ENCODE results near the gene PLA2G1B.

The PLA2G1B gene

DNA sequence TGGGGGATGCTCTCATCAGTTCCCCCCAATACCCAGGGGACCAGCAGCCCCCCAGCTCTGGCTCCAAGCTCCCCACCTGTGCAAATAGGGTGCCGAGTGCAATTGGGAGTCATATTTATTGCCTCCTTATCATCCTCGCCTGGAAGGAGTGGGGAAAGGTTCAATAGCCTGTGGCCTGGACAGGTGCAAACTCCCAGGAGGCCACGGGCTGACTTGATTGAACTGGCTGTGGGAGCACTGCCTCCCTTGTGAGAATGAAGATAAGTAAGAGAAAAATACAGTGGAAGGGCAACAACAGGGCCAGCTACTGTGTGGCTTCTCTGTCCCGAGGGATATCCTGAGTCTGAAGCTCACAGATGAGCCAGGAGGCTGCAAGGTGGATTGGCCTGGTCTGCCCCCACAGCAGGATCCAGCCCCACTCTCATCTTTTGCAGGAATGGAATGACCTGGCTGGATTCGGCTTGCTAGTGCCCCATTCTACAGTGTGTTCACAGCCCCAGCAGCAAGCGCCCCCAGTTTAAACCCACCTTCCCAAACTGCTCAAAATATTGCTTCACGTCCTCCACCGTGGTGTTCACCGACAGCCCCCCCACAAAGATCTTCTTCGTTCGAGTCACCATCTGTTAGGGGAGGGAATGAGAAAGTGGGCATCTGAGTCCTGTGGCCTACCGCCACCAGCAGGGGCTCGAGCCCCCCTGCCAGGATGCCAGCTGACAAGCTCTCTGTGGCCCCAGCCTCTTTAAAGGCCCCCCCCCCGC lies 35.1 kb upstream of the PLA2G1B start:
- DNase-seq (ENCODE audit: low read depth in 1 of 2, low spot score in 1 of 2): no peak
- TF ChIP-seq, protein P1, sequence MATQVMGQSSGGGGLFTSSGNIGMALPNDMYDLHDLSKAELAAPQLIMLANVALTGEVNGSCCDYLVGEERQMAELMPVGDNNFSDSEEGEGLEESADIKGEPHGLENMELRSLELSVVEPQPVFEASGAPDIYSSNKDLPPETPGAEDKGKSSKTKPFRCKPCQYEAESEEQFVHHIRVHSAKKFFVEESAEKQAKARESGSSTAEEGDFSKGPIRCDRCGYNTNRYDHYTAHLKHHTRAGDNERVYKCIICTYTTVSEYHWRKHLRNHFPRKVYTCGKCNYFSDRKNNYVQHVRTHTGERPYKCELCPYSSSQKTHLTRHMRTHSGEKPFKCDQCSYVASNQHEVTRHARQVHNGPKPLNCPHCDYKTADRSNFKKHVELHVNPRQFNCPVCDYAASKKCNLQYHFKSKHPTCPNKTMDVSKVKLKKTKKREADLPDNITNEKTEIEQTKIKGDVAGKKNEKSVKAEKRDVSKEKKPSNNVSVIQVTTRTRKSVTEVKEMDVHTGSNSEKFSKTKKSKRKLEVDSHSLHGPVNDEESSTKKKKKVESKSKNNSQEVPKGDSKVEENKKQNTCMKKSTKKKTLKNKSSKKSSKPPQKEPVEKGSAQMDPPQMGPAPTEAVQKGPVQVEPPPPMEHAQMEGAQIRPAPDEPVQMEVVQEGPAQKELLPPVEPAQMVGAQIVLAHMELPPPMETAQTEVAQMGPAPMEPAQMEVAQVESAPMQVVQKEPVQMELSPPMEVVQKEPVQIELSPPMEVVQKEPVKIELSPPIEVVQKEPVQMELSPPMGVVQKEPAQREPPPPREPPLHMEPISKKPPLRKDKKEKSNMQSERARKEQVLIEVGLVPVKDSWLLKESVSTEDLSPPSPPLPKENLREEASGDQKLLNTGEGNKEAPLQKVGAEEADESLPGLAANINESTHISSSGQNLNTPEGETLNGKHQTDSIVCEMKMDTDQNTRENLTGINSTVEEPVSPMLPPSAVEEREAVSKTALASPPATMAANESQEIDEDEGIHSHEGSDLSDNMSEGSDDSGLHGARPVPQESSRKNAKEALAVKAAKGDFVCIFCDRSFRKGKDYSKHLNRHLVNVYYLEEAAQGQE (IDR thresholded peaks at IDR 0.05; ENCODE audit: insufficient replicate concordance, low read depth): no peak
- TF ChIP-seq GABPA (IDR thresholded peaks at IDR 0.05; ENCODE audit: low read depth): no peak
- TF ChIP-seq POLR2AphosphoS5 (IDR thresholded peaks at IDR 0.05; ENCODE audit: low read depth): no peak
- TF ChIP-seq SPI1 (IDR thresholded peaks at IDR 0.05; ENCODE audit: borderline replicate concordance, low read depth): no peak
- TF ChIP-seq, protein P2, sequence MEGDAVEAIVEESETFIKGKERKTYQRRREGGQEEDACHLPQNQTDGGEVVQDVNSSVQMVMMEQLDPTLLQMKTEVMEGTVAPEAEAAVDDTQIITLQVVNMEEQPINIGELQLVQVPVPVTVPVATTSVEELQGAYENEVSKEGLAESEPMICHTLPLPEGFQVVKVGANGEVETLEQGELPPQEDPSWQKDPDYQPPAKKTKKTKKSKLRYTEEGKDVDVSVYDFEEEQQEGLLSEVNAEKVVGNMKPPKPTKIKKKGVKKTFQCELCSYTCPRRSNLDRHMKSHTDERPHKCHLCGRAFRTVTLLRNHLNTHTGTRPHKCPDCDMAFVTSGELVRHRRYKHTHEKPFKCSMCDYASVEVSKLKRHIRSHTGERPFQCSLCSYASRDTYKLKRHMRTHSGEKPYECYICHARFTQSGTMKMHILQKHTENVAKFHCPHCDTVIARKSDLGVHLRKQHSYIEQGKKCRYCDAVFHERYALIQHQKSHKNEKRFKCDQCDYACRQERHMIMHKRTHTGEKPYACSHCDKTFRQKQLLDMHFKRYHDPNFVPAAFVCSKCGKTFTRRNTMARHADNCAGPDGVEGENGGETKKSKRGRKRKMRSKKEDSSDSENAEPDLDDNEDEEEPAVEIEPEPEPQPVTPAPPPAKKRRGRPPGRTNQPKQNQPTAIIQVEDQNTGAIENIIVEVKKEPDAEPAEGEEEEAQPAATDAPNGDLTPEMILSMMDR (IDR thresholded peaks at IDR 0.05; ENCODE audit: insufficient read depth, low read length): no peak
- Histone ChIP-seq H3K27me3 (ENCODE audit: insufficient read depth, poor library complexity, severe bottlenecking) (peaks cover 39% of the 10 kb centered on the region), H3K4me3 (replicated peaks; ENCODE audit: insufficient read depth, low read length) (no peak overlapping the region), H3K27ac (replicated peaks) (no peak overlapping the region)

DNA sequence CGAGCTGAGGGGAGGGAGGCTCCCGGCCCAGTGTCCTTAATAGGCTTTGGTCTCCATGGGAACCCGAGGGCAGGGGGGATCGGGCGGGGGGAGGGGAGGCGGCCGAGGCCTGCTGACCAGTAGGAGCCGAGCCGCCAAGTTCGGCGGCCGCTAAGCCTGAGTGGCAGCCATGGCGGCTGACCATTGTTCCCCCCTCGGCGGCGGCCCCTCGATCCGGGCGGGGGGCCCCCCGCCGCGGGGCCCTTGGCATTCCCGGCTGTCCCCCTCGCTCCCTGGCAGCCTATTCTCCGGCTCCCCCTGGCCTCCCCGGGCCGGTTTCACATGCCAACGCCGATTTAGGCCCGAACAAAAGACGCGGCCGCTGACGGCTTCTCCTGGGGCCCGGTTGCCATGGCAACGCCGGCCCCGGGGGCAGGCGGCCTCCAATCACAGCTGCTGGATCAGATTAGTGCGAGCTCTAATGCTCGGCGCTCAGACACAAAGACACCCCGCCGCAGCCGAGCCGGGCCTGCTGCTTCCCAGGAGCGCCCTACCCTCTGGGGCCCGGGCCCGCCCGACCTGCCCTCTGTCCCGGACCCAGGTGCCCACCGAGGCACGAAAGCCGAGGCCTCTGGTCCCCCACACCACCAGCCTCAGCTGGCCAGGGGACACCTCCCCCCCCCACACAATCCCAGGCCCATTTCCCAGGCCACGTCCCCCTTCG lies 34.1 kb upstream of the PLA2G1B start:
- H3K27ac ChIP-seq (replicated peaks): no peak overlapping the region
- H3K27me3 ChIP-seq (ENCODE audit: insufficient read depth, poor library complexity, severe bottlenecking): peaks cover 38% of the 10 kb centered on the region
- DNase-seq (ENCODE audit: low read depth in 1 of 2, low spot score in 1 of 2): no peak
- no peak overlapping the region for H3K4me3 ChIP-seq (replicated peaks; ENCODE audit: insufficient read depth, low read length)
- TF ChIP-seq, protein P2 (IDR thresholded peaks at IDR 0.05; ENCODE audit: insufficient read depth, low read length): no peak
- no peak for TF ChIP-seq SPI1 (IDR thresholded peaks at IDR 0.05; ENCODE audit: borderline replicate concordance, low read depth)
- TF ChIP-seq, protein P1 (IDR thresholded peaks at IDR 0.05; ENCODE audit: insufficient replicate concordance, low read depth): no peak
- no peak for TF ChIP-seq POLR2AphosphoS5 (IDR thresholded peaks at IDR 0.05; ENCODE audit: low read depth)
- TF ChIP-seq GABPA (IDR thresholded peaks at IDR 0.05; ENCODE audit: low read depth): no peak

DNA sequence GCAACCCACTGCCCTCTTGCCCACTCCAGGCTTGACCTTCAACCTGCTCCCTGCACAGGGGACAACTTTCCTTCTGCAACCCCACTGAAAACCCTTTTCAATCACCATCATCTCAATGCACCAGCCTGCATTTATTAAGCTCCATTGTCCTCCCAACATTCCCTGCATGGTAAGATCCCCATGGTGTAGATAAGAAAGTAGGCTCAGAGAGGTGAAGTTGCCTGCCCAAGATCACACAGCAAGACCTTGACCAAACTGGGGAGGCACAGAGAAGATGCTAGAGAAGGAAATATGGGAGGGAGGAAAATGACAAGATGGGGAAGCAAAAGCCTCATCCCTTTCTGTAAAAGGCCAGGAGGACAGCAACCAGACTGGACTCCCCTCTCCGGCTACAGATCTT lies 31.5 kb upstream of the PLA2G1B start:
- no peak overlapping the region for H3K27ac ChIP-seq (replicated peaks)
- TF ChIP-seq, protein P1 (IDR thresholded peaks at IDR 0.05; ENCODE audit: insufficient replicate concordance, low read depth): no peak
- TF ChIP-seq, protein P2 (IDR thresholded peaks at IDR 0.05; ENCODE audit: insufficient read depth, low read length): no peak
- TF ChIP-seq POLR2AphosphoS5 (IDR thresholded peaks at IDR 0.05; ENCODE audit: low read depth): no peak
- TF ChIP-seq SPI1 (IDR thresholded peaks at IDR 0.05; ENCODE audit: borderline replicate concordance, low read depth): no peak
- no peak for TF ChIP-seq GABPA (IDR thresholded peaks at IDR 0.05; ENCODE audit: low read depth)
- H3K27me3 ChIP-seq (ENCODE audit: insufficient read depth, poor library complexity, severe bottlenecking): peaks cover 32% of the 10 kb centered on the region
- no peak for DNase-seq (ENCODE audit: low read depth in 1 of 2, low spot score in 1 of 2)
- H3K4me3 ChIP-seq (replicated peaks; ENCODE audit: insufficient read depth, low read length): no peak overlapping the region
